Measurements from ENCODE around the gene DGKQ. TPM values are rescaled to one million over a fixed set of nuclear protein-coding genes. Genes with fewer than 3 reads are reported as not detected.

Gene DGKQ
- total and polyA plus RNA-seq, 2 experiments from 2014 or later: 4.0 to 22.4 TPM

DNA sequence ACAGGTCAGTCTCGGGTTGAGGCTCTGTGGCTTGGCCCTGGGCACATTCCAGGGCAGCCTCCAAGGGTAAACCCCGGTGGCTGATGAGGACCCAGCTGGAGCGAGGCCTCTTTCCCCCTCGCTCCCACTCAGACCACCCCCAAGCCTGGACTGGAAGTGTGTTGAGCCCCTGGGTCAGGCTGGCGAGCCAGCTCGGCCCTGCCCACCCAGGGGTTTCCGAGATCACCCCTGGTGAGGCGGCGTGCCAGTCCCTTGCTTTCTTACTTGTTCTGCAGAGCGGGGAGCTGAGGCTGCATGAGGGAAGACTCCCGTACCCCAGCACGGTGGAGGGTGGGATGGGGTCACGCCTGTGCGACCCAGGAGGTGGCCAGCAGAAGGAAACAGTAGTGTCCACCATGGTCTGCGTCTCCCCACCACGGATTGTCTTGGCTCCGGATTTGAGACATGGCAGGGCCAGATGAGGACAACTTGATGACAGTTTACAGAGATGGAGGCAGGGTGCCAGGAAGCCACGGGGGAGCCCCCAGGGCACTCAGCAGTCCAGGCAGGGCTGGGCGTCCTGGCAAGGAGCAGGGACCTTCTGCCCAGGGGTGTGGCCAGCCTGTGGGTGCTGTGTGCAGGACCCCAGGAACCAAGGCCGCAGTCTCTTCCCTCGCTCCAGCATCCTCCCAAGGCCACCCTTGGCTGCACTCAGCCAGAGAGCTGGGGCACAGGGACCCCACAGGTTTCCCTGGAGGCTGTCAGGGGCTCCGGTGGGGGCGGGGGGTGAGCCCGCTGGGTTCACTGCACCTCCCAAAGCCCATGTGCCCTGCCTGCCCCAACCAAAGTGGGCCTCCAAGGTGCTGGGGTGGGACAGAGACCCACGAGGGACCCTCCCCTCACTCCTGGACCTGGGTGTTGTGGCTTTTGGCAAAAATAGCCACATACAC is 31.5 kb upstream of the DGKQ start:
- no peak overlapping the region for H2AFZ ChIP-seq
- Mint-ChIP-seq H3K27me3 (ENCODE audit: insufficient read depth, low read depth, poor library complexity) (peaks cover 72% of the 10 kb centered on the region), H3K9me3 (peaks cover 9% of the 10 kb centered on the region; the same call in 2 of the 3 replicates), H3K27ac (no peak overlapping the region), H3K4me1 (peaks cover 3% of the 10 kb centered on the region; the same call in 2 of the 3 replicates), H3K4me3 (no peak overlapping the region), H3K36me3 (ENCODE audit: low read depth) (no peaks in the 10 kb centered on the region)
- DNase-seq (ENCODE audit: low spot score) (no peak), ATAC-seq (no peak)
- H3K4me1 ChIP-seq (ENCODE audit: insufficient read depth): 0 out of 2 replicates have a peak, but pooled peaks cover 5% of the 10 kb centered on the region
- TF ChIP-seq STAT1 (IDR thresholded peaks at IDR 0.05; ENCODE audit: unreplicated experiment) (no peak), ZNF114 (CRISPR knock-in tag; IDR thresholded peaks at IDR 0.05) (no peak), EZH2 (IDR thresholded peaks at IDR 0.05; ENCODE audit: low read depth, unreplicated experiment) (no peak), CREB1 (CRISPR knock-in tag; IDR thresholded peaks at IDR 0.05; ENCODE audit: low read depth) (no peak), NANOG (IDR thresholded peaks at IDR 0.05; ENCODE audit: borderline replicate concordance) (no peak), POLR2AphosphoS5 (IDR thresholded peaks at IDR 0.05; ENCODE audit: low read depth) (no peak), CTCF (conservative IDR thresholded peaks at IDR 0.05; ENCODE audit: low read depth in 2 of 2) (no peak), EZH2phosphoT487 (IDR thresholded peaks at IDR 0.05; ENCODE audit: unreplicated experiment) (no peak), REST (IDR thresholded peaks at IDR 0.05; ENCODE audit: unreplicated experiment) (no peak), JUNB (IDR thresholded peaks at IDR 0.05; ENCODE audit: unreplicated experiment) (no peak), ZNF462 (CRISPR knock-in tag; IDR thresholded peaks at IDR 0.05) (no peak), ZNF331 (CRISPR knock-in tag; IDR thresholded peaks at IDR 0.05; ENCODE audit: low read depth) (no peak)
- TF ChIP-seq, protein P1, sequence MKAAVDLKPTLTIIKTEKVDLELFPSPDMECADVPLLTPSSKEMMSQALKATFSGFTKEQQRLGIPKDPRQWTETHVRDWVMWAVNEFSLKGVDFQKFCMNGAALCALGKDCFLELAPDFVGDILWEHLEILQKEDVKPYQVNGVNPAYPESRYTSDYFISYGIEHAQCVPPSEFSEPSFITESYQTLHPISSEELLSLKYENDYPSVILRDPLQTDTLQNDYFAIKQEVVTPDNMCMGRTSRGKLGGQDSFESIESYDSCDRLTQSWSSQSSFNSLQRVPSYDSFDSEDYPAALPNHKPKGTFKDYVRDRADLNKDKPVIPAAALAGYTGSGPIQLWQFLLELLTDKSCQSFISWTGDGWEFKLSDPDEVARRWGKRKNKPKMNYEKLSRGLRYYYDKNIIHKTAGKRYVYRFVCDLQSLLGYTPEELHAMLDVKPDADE (IDR thresholded peaks at IDR 0.05): no peak
- H3K36me3 ChIP-seq (ENCODE audit: insufficient read depth): no peaks in the 10 kb centered on the region
- H3K27me3 ChIP-seq (ENCODE audit: insufficient read depth): peaks cover 94% of the 10 kb centered on the region
- no peaks in the 10 kb centered on the region for H4K20me1 ChIP-seq (replicated peaks; ENCODE audit: insufficient read depth)
- H3K79me2 ChIP-seq (replicated peaks; ENCODE audit: insufficient read depth): no peaks in the 10 kb centered on the region
- no peaks in the 10 kb centered on the region for H3F3A ChIP-seq (replicated peaks; ENCODE audit: low read depth)
- no peak overlapping the region for H3K27ac ChIP-seq (ENCODE audit: low read depth)
- no peaks in the 10 kb centered on the region for H3K9me2 ChIP-seq (ENCODE audit: insufficient read depth)
- H3K4me2 ChIP-seq: no peak overlapping the region
- H3K4me3 ChIP-seq: no peak overlapping the region

Measured in GM23338 (cell line).